ENCODE measurements around the gene CPD. TPM values are rescaled to one million over a fixed set of nuclear protein-coding genes. Genes with fewer than 3 reads are reported as not detected.

The CPD gene
- total RNA-seq, 3 donors from 2014 or later (not counting 1 experiment from before 2014, with no cell fraction given): 67.3 to 94.5 (median 85.9) TPM

GRCh38 chr17:30363715-30364202 lies 15.0 kb upstream of the CPD start:
- Histone ChIP-seq H3K36me3 (ENCODE audit: control insufficient read depth, insufficient read depth, low read length) (no peaks in the 10 kb centered on the region), H3K4me3 (ENCODE audit: low read length) (no peak overlapping the region), H3K27ac (ENCODE audit: low read length) (no peak overlapping the region), H3K9me3 (ENCODE audit: control insufficient read depth, insufficient read depth, low read length) (peaks cover 3% of the 10 kb centered on the region), H3K27me3 (ENCODE audit: control insufficient read depth, insufficient read depth, low read length) (no peaks in the 10 kb centered on the region), H3K4me1 (ENCODE audit: control insufficient read depth, insufficient read depth, low read length) (peaks cover 30% of the 10 kb centered on the region)
- H3K4me1 Mint-ChIP-seq: peaks cover 43% of the 10 kb centered on the region in 2 donors
- peak; percentile 66 to 90 for DNase-seq
- peaks cover 3% of the 10 kb centered on the region in 2 donors for H3K9me3 Mint-ChIP-seq
- TF ChIP-seq CTCF (IDR thresholded peaks at IDR 0.05): no peak
- peak; percentile 84 to 93 (median 90) for ATAC-seq
- 0% methylated on average over 1 of the region's 1 CpG for WGBS (ENCODE audit: insufficient coverage)
- peak overlapping the region; percentile 85 to 89 for H3K27ac Mint-ChIP-seq
- H3K4me3 Mint-ChIP-seq: peak overlapping the region; percentile 76
- intact Hi-C loops (cut with micrococcal nuclease): loop anchor here (1.0 to 10.0 kb wide), 2 partner anchors 15 to 149 kb away; partner anchors contain the start of gene CPD
- no peaks in the 10 kb centered on the region for H3K27me3 Mint-ChIP-seq (ENCODE audit: low read depth in 2 of 2)
- H3K36me3 Mint-ChIP-seq: peaks cover 8% of the 10 kb centered on the region

- H3K27ac ChIP-seq (ENCODE audit: low read length): no peak overlapping the region
Measured at GRCh38 chr17:30366536-30366935, 12.2 kb upstream of the CPD start.

GRCh38 chr17:30368912-30369720 lies 9.6 kb upstream of the CPD start:
- no peaks in the 10 kb centered on the region for H3K36me3 ChIP-seq (ENCODE audit: control insufficient read depth, insufficient read depth, low read length)
- no peak overlapping the region for H3K4me3 ChIP-seq (ENCODE audit: low read length)
- no peak for DNase-seq
- Mint-ChIP-seq H3K4me3 (peak overlapping the region; percentile 13), H3K36me3 (no peaks in the 10 kb centered on the region), H3K4me1 (peaks cover 41 to 44% of the 10 kb centered on the region in 2 donors), H3K27me3 (ENCODE audit: low read depth in 2 of 2) (no peaks in the 10 kb centered on the region), H3K9me3 (no peaks in the 10 kb centered on the region), H3K27ac (peak overlapping the region; percentile 57 to 64)
- intact Hi-C loops (cut with micrococcal nuclease): loop anchor here (10.0 kb wide), 1 partner anchor 154 kb away; no protein-coding TSS in a partner anchor
- peak in 2 of 3 donors; percentile 33 to 36 for ATAC-seq
- no peak overlapping the region for H3K27ac ChIP-seq (ENCODE audit: low read length)
- no peaks in the 10 kb centered on the region for H3K9me3 ChIP-seq (ENCODE audit: control insufficient read depth, insufficient read depth, low read length)
- no peaks in the 10 kb centered on the region for H3K27me3 ChIP-seq (ENCODE audit: control insufficient read depth, insufficient read depth, low read length)
- no peak for TF ChIP-seq CTCF (IDR thresholded peaks at IDR 0.05)
- WGBS (ENCODE audit: insufficient coverage): 86% methylated on average over 13 of the region's 13 CpGs
- peaks cover 17% of the 10 kb centered on the region for H3K4me1 ChIP-seq (ENCODE audit: control insufficient read depth, insufficient read depth, low read length)

More at GRCh38 chr17:30366536-30366935, 12.2 kb upstream of the CPD start:
- no peak overlapping the region for H3K27ac Mint-ChIP-seq
- peaks cover 52 to 53% of the 10 kb centered on the region in 2 donors for H3K4me1 Mint-ChIP-seq
- DNase-seq (no peak), ATAC-seq (no peak)
- no peak for TF ChIP-seq CTCF (IDR thresholded peaks at IDR 0.05)
- H3K27me3 Mint-ChIP-seq (ENCODE audit: low read depth in 2 of 2): no peaks in the 10 kb centered on the region
- 99% methylated on average over 3 of the region's 3 CpGs for WGBS (ENCODE audit: insufficient coverage)
- H3K4me3 ChIP-seq (ENCODE audit: low read length): no peak overlapping the region
- H3K9me3 ChIP-seq (ENCODE audit: control insufficient read depth, insufficient read depth, low read length): peaks cover 3% of the 10 kb centered on the region
- intact Hi-C loops (cut with micrococcal nuclease): loop anchor here (10.0 kb wide), 1 partner anchor 152 kb away; no protein-coding TSS in a partner anchor
- H3K36me3 Mint-ChIP-seq: no peaks in the 10 kb centered on the region
- peaks cover 34% of the 10 kb centered on the region for H3K4me1 ChIP-seq (ENCODE audit: control insufficient read depth, insufficient read depth, low read length)
- peak overlapping the region; percentile 14 for H3K4me3 Mint-ChIP-seq
- H3K9me3 Mint-ChIP-seq: no peaks in the 10 kb centered on the region
- H3K36me3 ChIP-seq (ENCODE audit: control insufficient read depth, insufficient read depth, low read length): no peaks in the 10 kb centered on the region
- no peaks in the 10 kb centered on the region for H3K27me3 ChIP-seq (ENCODE audit: control insufficient read depth, insufficient read depth, low read length)
